Mesenteric fat pad (tissue), 1 donor: ENCODE results near the gene FBN1. TPM values are rescaled to one million over a fixed set of nuclear protein-coding genes. Genes with fewer than 3 reads are reported as not detected.

ENCODE experiments used
- DNase-seq: peaks from one replicate; pipeline ENCODE4 v3.0.0-alpha.2; 2020; ENCODE audit warnings: low spot score
- total RNA-seq: library from RNA; stranded (reverse); fragmentation: NEBNext Ultra II Directional; extraction: Animal tissue kit (Norgen Biotek cat#: 25700); gene quantifications from one replicate; pipeline ENCODE4 v1.2.1, GENCODE V29; 2021
- donor health status: DM: yes; HTN: yes; CAD: no.

FBN1 gene
- total RNA-seq, 1 donor from 2014 or later: 297 TPM

GRCh38 chr15:48556159-48556897 is 89.2 kb downstream of the FBN1 start:
- no peak for DNase-seq

DNA sequence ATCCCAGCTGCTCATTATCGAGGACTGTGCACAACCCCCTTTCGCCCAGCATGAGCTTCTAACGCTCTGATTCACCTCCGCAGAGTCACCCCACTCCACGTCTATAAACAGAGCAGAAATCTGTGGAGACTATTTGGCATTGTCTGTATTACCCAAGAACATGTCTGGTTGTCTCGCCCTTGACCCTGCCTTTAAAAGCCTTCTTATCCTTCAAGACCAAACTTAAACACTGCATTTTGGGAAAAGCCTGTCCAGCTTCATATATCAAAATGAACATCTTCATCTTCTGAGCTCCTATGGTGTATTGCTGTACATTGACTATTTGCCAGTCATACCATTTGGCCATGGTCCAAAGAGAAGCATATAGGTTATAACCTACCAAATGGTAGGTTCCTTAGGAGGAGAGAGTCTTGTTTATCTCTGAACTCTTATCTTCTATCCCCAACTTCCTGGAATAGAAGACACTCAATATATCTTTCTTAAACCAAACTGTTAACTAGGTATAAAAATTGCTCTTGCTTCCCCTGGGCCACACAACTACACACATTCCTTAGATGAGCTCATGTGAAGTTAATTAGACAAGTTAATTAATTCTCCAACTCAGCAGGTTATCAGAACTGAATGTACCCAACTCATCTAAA is 90.1 kb downstream of the FBN1 start:
- DNase-seq: no peak

DNA sequence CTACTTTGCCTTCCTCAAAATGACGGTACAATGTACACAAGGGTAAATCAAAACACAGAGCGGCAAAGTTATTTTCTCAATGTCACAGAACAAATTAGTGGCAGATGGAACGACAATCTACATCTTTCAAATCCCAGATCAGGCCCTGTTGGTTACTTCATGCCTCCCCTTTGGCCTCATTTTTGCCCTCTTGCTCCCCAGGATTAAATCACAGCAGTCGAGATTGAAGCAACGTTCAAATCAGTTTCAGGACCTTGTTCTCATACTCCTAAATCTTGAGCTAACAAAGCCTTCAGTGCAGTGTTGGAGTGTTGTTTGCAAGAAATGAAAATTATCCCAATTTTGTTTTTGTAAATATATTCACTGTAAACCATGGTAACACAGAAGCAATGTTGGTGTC is 91.4 kb downstream of the FBN1 start:
- DNase-seq: no peak

GRCh38 chr15:48553559-48553958 is 92.0 kb downstream of the FBN1 start:
- no peak for DNase-seq

GRCh38 chr15:48550822-48551525 is 94.5 kb downstream of the FBN1 start:
- DNase-seq: no peak

GRCh38 chr15:48548455-48548854 is 97.1 kb downstream of the FBN1 start:
- DNase-seq: no peak

GRCh38 chr15:48547286-48547685 is 98.2 kb downstream of the FBN1 start:
- DNase-seq: no peak

- no peak for DNase-seq
Observed at GRCh38 chr15:48546296-48546695, 99.2 kb downstream of the FBN1 start.

DNA sequence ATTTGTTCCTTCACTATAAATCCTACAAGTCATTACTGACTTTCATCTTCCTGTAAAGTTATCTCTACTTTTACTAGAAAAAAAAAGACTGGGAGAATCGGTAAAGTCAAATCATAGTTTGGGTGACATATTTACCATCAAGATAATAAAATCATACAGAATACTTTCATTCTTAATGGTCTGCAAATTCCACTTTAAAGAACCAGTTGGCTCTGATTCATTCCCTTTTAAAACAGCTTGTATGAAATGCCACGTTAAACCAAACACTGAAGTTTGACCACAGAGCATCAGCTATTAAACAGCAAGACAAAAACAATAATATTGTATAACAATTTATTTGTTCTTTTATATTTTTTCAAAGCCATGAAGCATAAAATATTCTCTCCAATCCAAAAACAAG is 100.7 kb downstream of the FBN1 start:
- DNase-seq: no peak

- no peak for DNase-seq
Observed at GRCh38 chr15:48541341-48542278, 103.9 kb downstream of the FBN1 start.

DNA sequence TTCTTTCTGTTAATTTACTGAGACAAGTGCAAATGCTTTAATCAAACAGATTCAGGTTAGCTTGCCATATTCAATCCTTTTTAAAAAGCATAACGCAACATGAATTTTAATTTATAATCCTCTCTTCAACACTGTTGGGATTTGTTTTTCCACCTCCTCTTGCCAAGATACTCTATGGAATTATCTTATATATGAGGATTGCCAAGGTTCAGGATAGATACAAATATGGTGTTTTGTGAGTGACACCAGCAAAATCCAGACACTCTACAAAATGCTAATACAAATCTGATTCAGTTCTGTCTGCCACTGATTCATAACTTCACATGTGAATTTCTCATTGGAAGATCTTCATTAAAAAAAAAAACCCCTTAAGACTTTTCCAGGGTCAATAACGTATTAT is 104.8 kb downstream of the FBN1 start:
- no peak for DNase-seq

- DNase-seq: no peak
Observed at GRCh38 chr15:48538941-48539340, 106.6 kb downstream of the FBN1 start.

GRCh38 chr15:48537271-48538113 is 108.0 kb downstream of the FBN1 start:
- no peak for DNase-seq

GRCh38 chr15:48536681-48537091 is 108.8 kb downstream of the FBN1 start:
- no peak for DNase-seq

GRCh38 chr15:48533982-48534381 is 111.5 kb downstream of the FBN1 start:
- DNase-seq: no peak

- no peak for DNase-seq
Observed at GRCh38 chr15:48532946-48533345, 112.6 kb downstream of the FBN1 start.

GRCh38 chr15:48530528-48530927 is 115.0 kb downstream of the FBN1 start:
- DNase-seq: no peak

- DNase-seq: no peak
Observed at GRCh38 chr15:48528921-48529320, 116.6 kb downstream of the FBN1 start.

- no peak for DNase-seq
Observed at GRCh38 chr15:48527517-48527916, 118.0 kb downstream of the FBN1 start.

GRCh38 chr15:48522911-48523310 is 122.6 kb downstream of the FBN1 start:
- no peak for DNase-seq
